ENCODE results near the gene SNX8.
"Not testable (repeated sequence)": the region's sequence is repeated elsewhere in the genome, so short reads cannot be mapped to it uniquely, and the experiment has no call there.

The SNX8 gene

DNA sequence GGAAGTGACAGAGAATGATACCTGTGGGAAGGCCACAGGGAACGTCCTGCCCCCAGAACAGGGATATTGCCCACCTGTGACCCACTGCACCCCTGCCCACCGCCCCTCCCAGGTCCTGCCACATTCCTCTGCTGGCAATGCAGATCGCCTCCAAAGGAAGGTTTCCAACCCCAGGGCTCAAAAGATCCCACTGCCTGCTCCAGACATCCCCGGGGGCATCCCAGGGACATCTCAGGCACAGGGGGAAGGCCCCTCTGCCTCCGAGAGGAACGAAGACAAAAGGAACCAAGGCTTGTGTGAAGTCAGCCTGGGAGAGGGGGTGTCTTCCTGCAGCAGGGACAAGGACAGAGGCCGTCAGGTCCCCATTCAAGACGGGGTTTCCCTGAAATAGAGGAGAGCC, 43.7 kb downstream of the SNX8 start:
- Histone ChIP-seq H3K9ac (ENCODE audit: low read depth, low read length) (no peak overlapping the region), H3K9me3 (ENCODE audit: insufficient read depth, low read depth, low read length) (no peaks in the 10 kb centered on the region), H3K27me3 (ENCODE audit: insufficient read depth, low read length) (no peaks in the 10 kb centered on the region), H3K4me1 (ENCODE audit: insufficient read depth, low read length) (peaks cover 12% of the 10 kb centered on the region; the same call in 1 of the 2 replicates), H3K36me3 (ENCODE audit: insufficient read depth, low read depth, low read length) (peaks cover 18% of the 10 kb centered on the region), H3K27ac (ENCODE audit: low read length) (peak overlapping the region; percentile 71), H3K4me3 (ENCODE audit: low read length) (no peak overlapping the region)

DNA sequence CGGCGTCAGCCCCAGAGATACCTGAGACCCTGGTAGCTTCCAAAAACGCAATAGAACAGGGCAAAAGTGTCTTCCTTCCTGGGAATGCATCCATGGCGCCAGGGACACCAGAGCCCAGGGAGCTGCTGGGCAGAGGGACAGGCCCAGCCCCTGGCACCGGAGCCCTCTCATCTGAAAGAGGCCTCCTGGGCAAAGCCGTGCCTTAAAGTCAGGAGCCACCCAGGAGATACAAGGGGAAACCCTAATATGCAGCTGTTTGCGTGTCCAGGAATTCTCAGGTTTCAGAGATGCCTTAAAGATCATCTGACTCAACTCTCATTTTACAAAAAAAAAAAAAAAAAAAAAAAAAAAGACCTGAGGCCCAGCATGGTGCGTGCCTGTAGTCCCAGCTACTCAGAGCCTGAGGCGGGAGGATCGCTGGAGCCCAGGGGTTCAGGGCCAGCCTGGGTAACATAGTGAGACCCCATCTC, 44.2 kb downstream of the SNX8 start:
- H3K27ac ChIP-seq (ENCODE audit: low read length), result peak overlapping the region; percentile 71
- H3K9me3 ChIP-seq (ENCODE audit: insufficient read depth, low read depth, low read length), result no peaks in the 10 kb centered on the region
- H3K36me3 ChIP-seq (ENCODE audit: insufficient read depth, low read depth, low read length), result peaks cover 16% of the 10 kb centered on the region
- no peak overlapping the region for H3K4me3 ChIP-seq (ENCODE audit: low read length)
- no peaks in the 10 kb centered on the region for H3K27me3 ChIP-seq (ENCODE audit: insufficient read depth, low read length)
- H3K9ac ChIP-seq (ENCODE audit: low read depth, low read length), result peak overlapping the region; percentile 13; the same call in 1 of the 2 replicates
- H3K4me1 ChIP-seq (ENCODE audit: insufficient read depth, low read length), result peaks cover 12% of the 10 kb centered on the region; the same call in 1 of the 2 replicates

DNA sequence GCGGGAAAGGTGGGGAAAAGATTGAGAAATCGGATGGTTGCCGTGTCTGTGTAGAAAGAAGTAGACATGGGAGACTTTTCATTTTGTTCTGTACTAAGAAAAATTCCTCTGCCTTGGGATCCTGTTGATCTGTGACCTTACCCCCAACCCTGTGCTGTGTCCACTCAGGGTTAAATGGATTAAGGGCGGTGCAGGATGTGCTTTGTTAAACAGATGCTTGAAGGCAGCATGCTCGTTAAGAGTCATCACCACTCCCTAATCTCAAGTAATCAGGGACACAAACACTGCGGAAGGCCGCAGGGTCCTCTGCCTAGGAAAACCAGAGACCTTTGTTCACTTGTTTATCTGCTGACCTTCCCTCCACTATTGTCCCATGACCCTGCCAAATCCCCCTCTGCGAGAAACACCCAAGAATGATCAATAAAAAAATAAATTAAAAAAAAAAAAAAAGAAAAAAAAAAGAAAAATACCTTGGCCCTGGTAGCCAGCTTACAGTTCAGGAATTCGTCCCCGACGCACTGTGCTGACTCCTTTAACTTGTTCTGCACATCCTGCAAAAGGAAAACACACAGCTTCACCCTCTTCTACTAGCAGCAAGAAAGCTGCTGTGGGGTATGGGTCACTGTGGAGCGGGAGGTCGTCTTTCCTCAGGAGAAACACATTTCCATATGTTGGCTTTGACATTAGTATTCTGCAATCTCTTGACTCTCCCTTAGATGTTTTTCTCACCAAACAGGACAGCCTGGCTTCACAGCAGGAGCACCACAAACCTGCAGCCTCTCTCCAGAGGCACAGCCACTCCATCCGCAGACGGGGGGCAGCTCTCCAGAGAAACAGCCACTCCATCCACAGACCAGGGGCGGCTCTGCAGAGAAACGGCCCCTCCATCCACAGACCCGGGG, 44.9 kb downstream of the SNX8 start:
- H3K27me3 ChIP-seq (ENCODE audit: insufficient read depth, low read length); H3K9me3 ChIP-seq (ENCODE audit: insufficient read depth, low read depth, low read length): not testable (repeated sequence)
- H3K4me3 ChIP-seq (ENCODE audit: low read length), result peak overlapping the region; percentile 12; the same call in 1 of the 2 replicates
- H3K4me1 ChIP-seq (ENCODE audit: insufficient read depth, low read length), result peaks cover 12% of the 10 kb centered on the region; the same call in 1 of the 2 replicates
- H3K27ac ChIP-seq (ENCODE audit: low read length), result peak overlapping the region; percentile 49
- peak overlapping the region; percentile 13; the same call in 1 of the 2 replicates for H3K9ac ChIP-seq (ENCODE audit: low read depth, low read length)
- H3K36me3 ChIP-seq (ENCODE audit: insufficient read depth, low read depth, low read length), result peaks cover 12% of the 10 kb centered on the region

DNA sequence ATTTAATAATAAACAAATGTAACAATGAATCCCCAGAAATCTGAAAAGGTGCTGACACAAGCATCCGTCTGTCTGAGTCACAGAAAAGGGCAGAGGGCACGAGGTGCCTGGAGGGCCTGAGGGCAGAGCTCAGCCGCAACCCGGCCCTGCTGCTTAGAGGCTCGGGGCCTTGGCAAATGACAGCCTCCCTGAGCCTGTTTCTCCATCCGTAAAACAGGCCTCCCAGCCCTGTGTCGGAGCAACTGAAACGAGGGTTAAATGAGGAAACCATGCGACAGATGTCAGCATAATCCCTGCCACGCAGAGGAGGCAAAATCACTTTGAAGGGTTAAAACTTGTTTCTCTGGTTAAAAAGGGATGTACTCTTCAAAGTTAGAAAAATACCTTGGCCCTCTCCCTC, 47.3 kb downstream of the SNX8 start:
- peaks cover 24% of the 10 kb centered on the region for H3K36me3 ChIP-seq (ENCODE audit: insufficient read depth, low read depth, low read length)
- H3K4me1 ChIP-seq (ENCODE audit: insufficient read depth, low read length), result peaks cover 12% of the 10 kb centered on the region; the same call in 1 of the 2 replicates
- no peak overlapping the region; the same call in 1 of the 2 replicates for H3K4me3 ChIP-seq (ENCODE audit: low read length)
- no peak overlapping the region for H3K9ac ChIP-seq (ENCODE audit: low read depth, low read length)
- no peak overlapping the region for H3K27ac ChIP-seq (ENCODE audit: low read length)
- no peaks in the 10 kb centered on the region for H3K27me3 ChIP-seq (ENCODE audit: insufficient read depth, low read length)
- no peaks in the 10 kb centered on the region for H3K9me3 ChIP-seq (ENCODE audit: insufficient read depth, low read depth, low read length)

DNA sequence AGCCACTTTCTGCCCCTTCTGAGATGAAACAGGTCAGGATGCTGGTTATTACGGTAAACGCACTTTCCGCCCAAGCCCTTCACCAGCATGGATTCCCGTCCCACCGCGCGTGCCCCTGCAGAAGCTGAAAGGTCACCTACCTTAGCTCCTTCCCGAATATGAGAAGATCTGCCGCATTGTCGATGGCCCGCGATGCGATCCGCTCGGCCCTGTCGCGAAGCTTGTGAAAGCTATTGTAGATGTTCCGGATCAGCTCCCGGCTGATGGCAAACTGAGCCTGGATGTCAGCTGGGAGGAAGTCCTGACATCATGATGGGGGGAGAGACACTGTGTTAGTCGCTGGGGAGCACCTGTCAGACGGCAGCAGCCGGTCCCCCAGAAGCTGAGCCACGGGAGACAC, 50.1 kb downstream of the SNX8 start:
- no peaks in the 10 kb centered on the region for H3K4me1 ChIP-seq (ENCODE audit: insufficient read depth, low read length)
- no peak overlapping the region for H3K27ac ChIP-seq (ENCODE audit: low read length)
- peaks cover 18% of the 10 kb centered on the region for H3K36me3 ChIP-seq (ENCODE audit: insufficient read depth, low read depth, low read length)
- H3K9me3 ChIP-seq (ENCODE audit: insufficient read depth, low read depth, low read length), result no peaks in the 10 kb centered on the region
- H3K27me3 ChIP-seq (ENCODE audit: insufficient read depth, low read length), result no peaks in the 10 kb centered on the region
- H3K4me3 ChIP-seq (ENCODE audit: low read length), result no peak overlapping the region
- no peak overlapping the region for H3K9ac ChIP-seq (ENCODE audit: low read depth, low read length)

DNA sequence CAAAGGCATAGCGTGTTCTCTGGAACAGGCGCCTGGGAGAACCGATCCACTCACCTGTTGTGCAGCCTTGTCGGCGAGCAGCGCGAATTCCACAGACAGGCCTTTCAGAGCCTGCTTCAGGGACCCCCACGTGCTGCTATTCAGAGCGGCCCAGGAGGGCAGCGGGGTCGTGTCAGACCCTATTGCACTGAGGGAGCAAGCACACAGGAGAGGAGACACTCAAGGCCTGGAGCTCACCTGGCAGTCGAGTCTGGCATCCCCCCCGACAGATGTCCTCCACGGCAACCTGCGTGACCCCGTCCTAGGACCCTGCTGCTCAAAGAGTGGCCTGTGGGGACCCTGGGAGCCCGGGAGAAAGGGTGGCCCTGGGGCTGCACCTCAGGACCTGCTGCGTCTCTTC, 51.1 kb downstream of the SNX8 start:
- H3K4me1 ChIP-seq (ENCODE audit: insufficient read depth, low read length), result no peaks in the 10 kb centered on the region
- H3K9me3 ChIP-seq (ENCODE audit: insufficient read depth, low read depth, low read length), result no peaks in the 10 kb centered on the region
- H3K27ac ChIP-seq (ENCODE audit: low read length), result no peak overlapping the region
- peaks cover 18% of the 10 kb centered on the region for H3K36me3 ChIP-seq (ENCODE audit: insufficient read depth, low read depth, low read length)
- no peaks in the 10 kb centered on the region for H3K27me3 ChIP-seq (ENCODE audit: insufficient read depth, low read length)
- H3K9ac ChIP-seq (ENCODE audit: low read depth, low read length), result no peak overlapping the region
- H3K4me3 ChIP-seq (ENCODE audit: low read length), result no peak overlapping the region

DNA sequence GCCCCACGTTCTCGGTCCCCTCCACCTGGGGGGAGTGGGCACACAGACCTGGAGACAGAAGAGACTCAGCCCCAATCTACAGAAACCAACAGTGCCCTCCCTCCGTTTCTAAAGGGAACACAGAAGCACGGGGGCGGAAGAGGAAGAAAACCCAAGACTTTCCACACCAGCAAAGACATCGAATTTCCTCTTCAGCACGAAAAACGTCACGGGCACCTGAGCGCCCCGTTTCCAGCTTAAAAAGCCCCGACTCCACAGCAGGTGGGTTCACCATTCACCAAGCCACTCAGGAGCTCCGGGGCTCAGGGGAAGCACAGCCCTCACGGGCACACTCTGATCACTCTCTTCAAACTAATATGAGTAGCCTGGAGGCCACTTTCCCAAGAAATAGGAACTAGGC, 52.6 kb downstream of the SNX8 start:
- no peak overlapping the region for H3K27ac ChIP-seq (ENCODE audit: low read length)
- no peaks in the 10 kb centered on the region for H3K4me1 ChIP-seq (ENCODE audit: insufficient read depth, low read length)

DNA sequence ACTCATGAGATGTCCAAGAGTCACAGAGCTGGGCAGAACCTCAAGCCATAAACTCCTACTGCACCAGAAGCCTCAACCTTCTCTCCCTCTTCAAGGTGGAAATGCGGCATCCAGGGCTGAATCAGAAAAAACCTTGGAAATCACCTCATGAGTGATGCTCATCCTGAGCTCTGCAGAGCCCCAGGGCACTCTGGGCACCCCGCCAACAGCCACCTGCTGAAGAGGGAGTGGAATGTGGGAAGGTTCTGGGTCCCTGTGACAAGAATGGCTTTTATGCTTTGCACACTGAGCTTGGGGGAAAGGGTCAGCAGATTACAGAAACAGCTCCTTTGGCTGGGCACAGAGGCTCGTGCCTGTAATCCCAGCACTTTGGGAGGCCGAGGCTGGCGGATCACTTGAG, 53.4 kb downstream of the SNX8 start:
- H3K9ac ChIP-seq (ENCODE audit: low read depth, low read length), result no peak overlapping the region
- peaks cover 18% of the 10 kb centered on the region for H3K36me3 ChIP-seq (ENCODE audit: insufficient read depth, low read depth, low read length)

More for the DNA sequence above, 52.6 kb downstream of the SNX8 start:
- peaks cover 18% of the 10 kb centered on the region for H3K36me3 ChIP-seq (ENCODE audit: insufficient read depth, low read depth, low read length)
- H3K4me3 ChIP-seq (ENCODE audit: low read length), result no peak overlapping the region
- no peak overlapping the region for H3K9ac ChIP-seq (ENCODE audit: low read depth, low read length)
- no peaks in the 10 kb centered on the region for H3K9me3 ChIP-seq (ENCODE audit: insufficient read depth, low read depth, low read length)
- no peaks in the 10 kb centered on the region for H3K27me3 ChIP-seq (ENCODE audit: insufficient read depth, low read length)

DNA sequence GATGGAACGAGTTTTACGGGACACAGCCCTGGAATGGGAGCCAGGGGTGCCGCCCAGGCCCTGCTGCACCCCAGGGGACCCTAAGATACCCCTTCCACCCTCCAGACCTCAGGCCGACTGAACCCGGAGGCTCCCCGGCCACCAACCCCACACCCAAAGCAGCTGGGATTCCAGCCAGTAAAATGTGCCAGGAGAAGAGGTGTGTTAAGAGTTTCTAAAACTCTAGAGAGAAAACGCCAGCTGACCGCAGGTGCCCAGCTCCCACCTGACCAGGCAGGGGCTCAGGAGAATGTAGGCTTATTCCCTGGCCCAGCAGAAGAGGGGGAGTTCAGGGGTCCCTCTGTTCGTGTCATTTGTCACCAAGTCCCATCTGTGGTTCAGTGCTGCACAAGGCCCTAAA, 54.8 kb downstream of the SNX8 start:
- H3K4me3 ChIP-seq (ENCODE audit: low read length), result no peak overlapping the region
- no peaks in the 10 kb centered on the region for H3K27me3 ChIP-seq (ENCODE audit: insufficient read depth, low read length)
- no peaks in the 10 kb centered on the region for H3K9me3 ChIP-seq (ENCODE audit: insufficient read depth, low read depth, low read length)
- H3K4me1 ChIP-seq (ENCODE audit: insufficient read depth, low read length), result no peaks in the 10 kb centered on the region
- H3K36me3 ChIP-seq (ENCODE audit: insufficient read depth, low read depth, low read length), result peaks cover 23% of the 10 kb centered on the region
- H3K9ac ChIP-seq (ENCODE audit: low read depth, low read length), result no peak overlapping the region
- no peak overlapping the region for H3K27ac ChIP-seq (ENCODE audit: low read length)

More for the DNA sequence above, 53.4 kb downstream of the SNX8 start:
- no peaks in the 10 kb centered on the region for H3K27me3 ChIP-seq (ENCODE audit: insufficient read depth, low read length)
- H3K4me3 ChIP-seq (ENCODE audit: low read length), result no peak overlapping the region
- H3K9me3 ChIP-seq (ENCODE audit: insufficient read depth, low read depth, low read length), result no peaks in the 10 kb centered on the region
- no peak overlapping the region for H3K27ac ChIP-seq (ENCODE audit: low read length)
- no peaks in the 10 kb centered on the region for H3K4me1 ChIP-seq (ENCODE audit: insufficient read depth, low read length)

DNA sequence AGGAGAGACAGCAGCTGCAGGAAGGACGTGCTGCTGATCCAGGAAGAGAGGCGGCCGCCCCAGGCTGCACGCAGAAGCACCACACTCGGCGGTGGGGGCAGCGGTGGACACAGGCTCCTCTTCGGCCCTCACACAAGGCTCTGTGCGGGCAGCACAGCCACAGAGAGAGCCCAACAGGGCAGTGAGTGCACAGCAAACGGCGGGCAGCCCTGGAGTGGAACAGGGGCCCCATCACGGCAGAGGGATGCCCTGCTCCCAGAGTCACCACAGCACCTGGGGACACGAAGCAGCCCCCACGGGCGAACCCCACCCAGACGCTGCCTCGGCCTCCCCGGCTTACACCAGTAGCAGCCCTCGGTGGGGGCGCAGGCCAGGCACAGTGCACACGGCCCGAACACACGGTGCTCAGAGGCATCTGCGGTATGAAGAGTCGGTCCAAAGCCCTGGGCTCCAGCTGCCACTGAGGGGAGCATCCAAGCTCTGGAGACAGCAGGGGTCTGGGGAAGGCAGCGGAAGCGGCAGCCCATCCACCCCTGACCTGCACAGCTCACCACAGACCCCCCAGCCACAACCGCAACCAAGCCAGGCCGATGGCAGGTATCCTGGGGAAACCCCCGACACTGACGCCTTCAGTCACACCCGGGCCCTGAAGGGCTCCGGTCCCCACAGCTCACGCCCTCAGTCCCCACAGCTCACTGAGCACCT, 55.4 kb downstream of the SNX8 start:
- Histone ChIP-seq H3K9me3 (ENCODE audit: insufficient read depth, low read depth, low read length) (no peaks in the 10 kb centered on the region), H3K9ac (ENCODE audit: low read depth, low read length) (no peak overlapping the region), H3K27ac (ENCODE audit: low read length) (no peak overlapping the region), H3K4me3 (ENCODE audit: low read length) (no peak overlapping the region), H3K4me1 (ENCODE audit: insufficient read depth, low read length) (no peaks in the 10 kb centered on the region), H3K36me3 (ENCODE audit: insufficient read depth, low read depth, low read length) (peaks cover 16% of the 10 kb centered on the region), H3K27me3 (ENCODE audit: insufficient read depth, low read length) (no peaks in the 10 kb centered on the region)

DNA sequence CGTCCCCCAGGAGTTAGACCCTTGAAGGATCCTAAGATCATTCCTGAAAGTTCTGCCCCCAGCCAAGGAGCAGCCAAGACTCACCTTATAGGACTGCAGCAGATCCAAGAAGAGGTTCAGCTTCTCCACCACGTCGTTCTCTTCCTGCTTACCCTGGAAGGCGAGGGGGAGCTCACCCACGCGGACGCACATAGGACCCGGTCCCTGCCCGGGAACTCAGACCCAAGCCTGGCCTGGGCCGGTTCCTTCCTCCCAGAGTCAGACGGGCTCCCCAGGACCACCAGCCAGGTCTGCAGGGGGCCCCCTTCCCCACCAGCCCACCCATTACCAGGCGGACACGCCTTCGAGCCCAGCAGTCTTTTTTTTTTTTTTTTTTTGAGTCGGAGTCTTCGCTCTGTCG, 56.6 kb downstream of the SNX8 start:
- H3K36me3 ChIP-seq (ENCODE audit: insufficient read depth, low read depth, low read length), result peaks cover 11% of the 10 kb centered on the region
- H3K27me3 ChIP-seq (ENCODE audit: insufficient read depth, low read length), result no peaks in the 10 kb centered on the region
- no peak overlapping the region for H3K9ac ChIP-seq (ENCODE audit: low read depth, low read length)
- no peak overlapping the region for H3K27ac ChIP-seq (ENCODE audit: low read length)
- H3K9me3 ChIP-seq (ENCODE audit: insufficient read depth, low read depth, low read length), result no peaks in the 10 kb centered on the region
- no peak overlapping the region for H3K4me3 ChIP-seq (ENCODE audit: low read length)
- no peaks in the 10 kb centered on the region for H3K4me1 ChIP-seq (ENCODE audit: insufficient read depth, low read length)
